H9 (cell line): ENCODE measurements around the gene WSB1. TPM values are rescaled to one million over a fixed set of nuclear protein-coding genes. Genes with fewer than 3 reads are reported as not detected.

Experiments used
- DNase-seq: peaks from one replicate; pipeline ENCODE4 v3.0.0-alpha.2; 2017
- H2AFZ ChIP-seq: one replicate; pipeline ENCODE4 v1.6.1; 2013; ENCODE audit warnings: mild to moderate bottlenecking, low read length, control low read depth, moderate library complexity
- H2AK5ac ChIP-seq: 2 replicates; pipeline ENCODE4 v1.6.1; 2013; ENCODE audit warnings: low read length, control low read depth, mixed read lengths; ENCODE audit not compliant: insufficient read length
- H2BK120ac ChIP-seq: one replicate; pipeline ENCODE4 v1.6.1; 2013; ENCODE audit warnings: low read depth, mild to moderate bottlenecking, low read length, control low read depth, inconsistent platforms; ENCODE audit not compliant: poor library complexity, severe bottlenecking
- H2BK12ac ChIP-seq: 2 replicates; pipeline ENCODE4 v1.6.1; 2013; ENCODE audit warnings: low read length, control low read depth, mixed read lengths, low read depth; ENCODE audit not compliant: insufficient read length
- H2BK15ac ChIP-seq: 2 replicates; pipeline ENCODE4 v1.6.1; 2013; ENCODE audit warnings: low read depth, low read length, control low read depth
- H2BK20ac ChIP-seq: one replicate; pipeline ENCODE4 v1.6.1; 2013; ENCODE audit warnings: low read depth, mild to moderate bottlenecking, low read length, control low read depth, inconsistent platforms; ENCODE audit not compliant: poor library complexity, severe bottlenecking
- H2BK5ac ChIP-seq: 2 replicates; pipeline ENCODE4 v1.6.1; 2013; ENCODE audit warnings: low read length, control low read depth, mixed read lengths; ENCODE audit not compliant: insufficient read length
- H3K14ac ChIP-seq: 2 replicates; pipeline ENCODE4 v1.6.1; 2013; ENCODE audit warnings: low read length, control low read depth; ENCODE audit not compliant: insufficient read depth
- H3K18ac ChIP-seq: 2 replicates; pipeline ENCODE4 v1.6.1; 2013; ENCODE audit warnings: low read depth, mild to moderate bottlenecking, mixed read lengths, low read length, control low read depth; ENCODE audit not compliant: insufficient read length
- H3K23ac ChIP-seq: 2 replicates; pipeline ENCODE4 v1.6.1; 2013; ENCODE audit warnings: low read length, control low read depth, mixed read lengths, low read depth; ENCODE audit not compliant: insufficient read length
- H3K23me2 ChIP-seq: 2 replicates; pipeline ENCODE4 v1.6.1; 2013; ENCODE audit warnings: low read depth, mild to moderate bottlenecking, mixed read lengths, low read length, control low read depth; ENCODE audit not compliant: insufficient read length, poor library complexity, severe bottlenecking
- H3K27ac ChIP-seq: 2 replicates; pipeline ENCODE4 v1.5.1; 2013; ENCODE audit warnings: low read length, control low read depth, mixed read lengths, low read depth; ENCODE audit not compliant: insufficient read length
- H3K27me3 ChIP-seq: 2 replicates; pipeline ENCODE4 v1.6.1; 2013; ENCODE audit warnings: low read length, control low read depth, inconsistent platforms; ENCODE audit not compliant: insufficient read depth
- H3K4ac ChIP-seq: 2 replicates; pipeline ENCODE4 v1.6.1; 2013; ENCODE audit warnings: low read depth, mild to moderate bottlenecking, control low read depth, inconsistent platforms, low read length, moderate library complexity
- H3K4me1 ChIP-seq: 2 replicates; pipeline ENCODE4 v1.6.1; 2013; ENCODE audit warnings: low read length, control low read depth, inconsistent platforms; ENCODE audit not compliant: insufficient read depth
- H3K4me2 ChIP-seq: 2 replicates; pipeline ENCODE4 v1.6.1; 2013; ENCODE audit warnings: low read length, control low read depth, mixed read lengths; ENCODE audit not compliant: insufficient read length, insufficient read depth
- H3K56ac ChIP-seq: 2 replicates; pipeline ENCODE4 v1.6.1; 2013; ENCODE audit warnings: low read depth, mild to moderate bottlenecking, mixed read lengths, low read length, control low read depth; ENCODE audit not compliant: insufficient read length
- H3K79me1 ChIP-seq: 2 replicates; pipeline ENCODE4 v1.6.1; 2013; ENCODE audit warnings: low read depth, mild to moderate bottlenecking, moderate library complexity, low read length, control low read depth, inconsistent platforms; ENCODE audit not compliant: insufficient read depth, poor library complexity, severe bottlenecking
- H3K79me2 ChIP-seq: 2 replicates; pipeline ENCODE4 v1.6.1; 2013; ENCODE audit warnings: low read length, control low read depth, inconsistent platforms; ENCODE audit not compliant: insufficient read depth
- H3K9ac ChIP-seq: 2 replicates; pipeline ENCODE4 v1.6.1; 2013; ENCODE audit warnings: low read length, control low read depth, mixed read lengths; ENCODE audit not compliant: insufficient read length; ENCODE audit errors: extremely low read depth
- H3K9me3 ChIP-seq: one replicate; pipeline ENCODE4 v1.6.1; 2013; ENCODE audit warnings: low read depth, low read length, inconsistent platforms; ENCODE audit not compliant: control insufficient read depth
- H3T11ph ChIP-seq: one replicate; pipeline ENCODE4 v1.6.1; 2013; ENCODE audit warnings: mild to moderate bottlenecking, low read length, control low read depth, inconsistent platforms
- H4K20me1 ChIP-seq: one replicate; pipeline ENCODE4 v1.6.1; 2013; ENCODE audit not compliant: control insufficient read depth, insufficient read length, insufficient read depth
- H4K5ac ChIP-seq: 2 replicates; pipeline ENCODE4 v1.6.1; 2013; ENCODE audit warnings: low read depth, mild to moderate bottlenecking, mixed read lengths, low read length, control low read depth; ENCODE audit not compliant: insufficient read length
- H4K8ac ChIP-seq: replicated peaks from 2 replicates; pipeline ENCODE4 v1.6.1; 2013; ENCODE audit warnings: low read length, control low read depth, mixed read lengths, low read depth; ENCODE audit not compliant: insufficient read length
- H4K91ac ChIP-seq: 2 replicates; pipeline ENCODE4 v1.6.1; 2013; ENCODE audit warnings: low read depth, mild to moderate bottlenecking, moderate library complexity, mixed read lengths, low read length, control low read depth; ENCODE audit not compliant: insufficient read length
- H3K27ac Mint-ChIP-seq, 3 experiments: 2 replicates in 2 of 3; 3 replicates in 1 of 3; pipeline ENCODE4 v1.8.0; 2020 to 2021; ENCODE audit warnings: mixed read lengths in 3 of 3, mild to moderate bottlenecking in 1 of 3, moderate library complexity in 1 of 3
- H3K27me3 Mint-ChIP-seq: 2 replicates; pipeline ENCODE4 v1.8.0; 2021; ENCODE audit warnings: low read depth, mild to moderate bottlenecking, moderate library complexity, mixed read lengths
- H3K36me3 Mint-ChIP-seq, 3 experiments: 2 replicates in 2 of 3; 3 replicates in 1 of 3; pipeline ENCODE4 v1.8.0; 2020 to 2021; ENCODE audit warnings: low read depth in 3 of 3, mixed read lengths in 3 of 3; ENCODE audit not compliant: insufficient read depth in 1 of 3
- H3K4me1 Mint-ChIP-seq, 2 experiments: 2 replicates each; pipeline ENCODE4 v1.8.0; 2020; ENCODE audit warnings: mixed read lengths in 2 of 2
- H3K4me3 Mint-ChIP-seq, 2 experiments: 2 replicates in 1 of 2; 3 replicates in 1 of 2; pipeline ENCODE4 v1.8.0; 2020 to 2021; ENCODE audit warnings: mild to moderate bottlenecking in 2 of 2, mixed read lengths in 2 of 2, moderate library complexity in 1 of 2
- H3K9me3 Mint-ChIP-seq, 2 experiments: 2 replicates in 1 of 2; 3 replicates in 1 of 2; pipeline ENCODE4 v1.8.0; 2020; ENCODE audit warnings: mild to moderate bottlenecking in 2 of 2, mixed read lengths in 2 of 2, moderate library complexity in 1 of 2
- CTCF ChIP-seq: fragments of 200-600 bp; sonication (generic); conservative IDR thresholded peaks from 3 replicates; pipeline ENCODE4 v1.8.0; 2021; ENCODE audit warnings: antibody characterized with exemption, mild to moderate bottlenecking
- WGBS: extraction: QIAGEN DNeasy Blood & Tissue Kit; methylation state at CpG from one replicate; pipeline ENCODE4 v1.1.7; 2013; ENCODE audit warnings: missing lambda C conversion rate, low lambda C conversion rate, mixed read lengths; ENCODE audit not compliant: insufficient read length; ENCODE audit errors: extremely low coverage; 5-methylcytosine and 5-hydroxymethylcytosine counted together
- total RNA-seq: library from RNA; stranded (reverse); gene quantifications from 2 replicates; pipeline ENCODE4 v1.2.1, GENCODE V29; 2021

WSB1 gene
- total RNA-seq, 1 experiment from 2014 or later = 187 TPM

- H3K79me2 ChIP-seq = no peaks in the 10 kb centered on the region
- no CpG with 5 or more reads among the region's 11 CpGs for WGBS
- H3K27me3 ChIP-seq = no peaks in the 10 kb centered on the region
- no peak overlapping the region for H3T11ph ChIP-seq
- Mint-ChIP-seq H3K27ac (no peak overlapping the region), H3K4me3 (no peak overlapping the region), H3K27me3 (no peaks in the 10 kb centered on the region; the same call in none of the 2 replicates), H3K36me3 (no peaks in the 10 kb centered on the region), H3K4me1 (peaks cover 6 to 10% of the 10 kb centered on the region in 2 experiments), H3K9me3 (no peaks in the 10 kb centered on the region)
- no peaks in the 10 kb centered on the region for H3K79me1 ChIP-seq
- H3K9ac ChIP-seq = no peak overlapping the region
- no peaks in the 10 kb centered on the region for H4K20me1 ChIP-seq
- no peak overlapping the region for H2BK5ac ChIP-seq
- H3K14ac ChIP-seq = no peak overlapping the region
- no peak overlapping the region for H2BK15ac ChIP-seq
- no peak overlapping the region for H2AFZ ChIP-seq
- H3K23ac ChIP-seq = no peak overlapping the region
- no peak overlapping the region for H3K18ac ChIP-seq
- no peak overlapping the region for H2BK12ac ChIP-seq
- H3K27ac ChIP-seq = no peak overlapping the region
- no peak overlapping the region for H4K91ac ChIP-seq
- H3K4me1 ChIP-seq = no peaks in the 10 kb centered on the region
- no peak overlapping the region for H3K4me2 ChIP-seq
- H3K56ac ChIP-seq = no peak overlapping the region
- no peak overlapping the region for H3K4ac ChIP-seq
- no peak overlapping the region for H4K8ac ChIP-seq
- DNase-seq = no peak
- no peak for TF ChIP-seq CTCF
- H2AK5ac ChIP-seq = no peak overlapping the region
- no peak overlapping the region for H2BK20ac ChIP-seq
- no peaks in the 10 kb centered on the region for H3K9me3 ChIP-seq
- no peak overlapping the region for H4K5ac ChIP-seq
- no peak overlapping the region for H2BK120ac ChIP-seq
- H3K23me2 ChIP-seq = no peaks in the 10 kb centered on the region
These were observed 29.7 kb upstream of the WSB1 start for GRCh38 chr17:27264068-27264812.
